GM23338 (cell line): ENCODE measurements around the gene PLAAT1. TPM values are rescaled to one million over a fixed set of nuclear protein-coding genes. Genes with fewer than 3 reads are reported as not detected.

ENCODE experiments used
- ATAC-seq: fragments of 200-7000 bp; cut with Tn5 transposase; 3 replicates; pipeline ENCODE4 v1.9.1; 2020
- DNase-seq: peaks from one replicate; pipeline ENCODE4 v3.0.0-alpha.2; 2015; ENCODE audit warnings: low spot score
- H2AFZ ChIP-seq: fragments of 200-600 bp; sonication (generic); 2 replicates; pipeline ENCODE4 v1.8.0; 2016; ENCODE audit warnings: antibody characterized with exemption, mild to moderate bottlenecking, moderate library complexity
- H3F3A ChIP-seq: fragments of 200-600 bp; sonication (generic); replicated peaks from 2 replicates; pipeline ENCODE4 v1.8.0; 2017; ENCODE audit warnings: antibody characterized with exemption, mixed run types, low read depth
- H3K27ac ChIP-seq: fragments of 200-600 bp; sonication (generic); 2 replicates; pipeline ENCODE4 v1.6.1; 2016; ENCODE audit warnings: low read depth
- H3K27me3 ChIP-seq: fragments of 200-600 bp; sonication (generic); 2 replicates; pipeline ENCODE4 v1.8.0; 2016; ENCODE audit warnings: mild to moderate bottlenecking, mixed run types, moderate library complexity; ENCODE audit not compliant: insufficient read depth
- H3K36me3 ChIP-seq: fragments of 200-600 bp; sonication (generic); 2 replicates; pipeline ENCODE4 v1.8.0; 2016; ENCODE audit warnings: mild to moderate bottlenecking; ENCODE audit not compliant: insufficient read depth
- H3K4me1 ChIP-seq: fragments of 200-600 bp; sonication (generic); 2 replicates; pipeline ENCODE4 v1.8.0; 2016; ENCODE audit warnings: mild to moderate bottlenecking, moderate library complexity; ENCODE audit not compliant: insufficient read depth
- H3K4me2 ChIP-seq: fragments of 200-600 bp; sonication (generic); 2 replicates; pipeline ENCODE4 v1.7.1; 2017; ENCODE audit warnings: mixed run types
- H3K4me3 ChIP-seq: fragments of 200-600 bp; sonication (generic); 2 replicates; pipeline ENCODE4 v1.6.1; 2016; ENCODE audit warnings: mixed run types
- H3K79me2 ChIP-seq: fragments of 200-600 bp; sonication (generic); replicated peaks from 2 replicates; pipeline ENCODE4 v1.8.0; 2017; ENCODE audit warnings: mild to moderate bottlenecking; ENCODE audit not compliant: insufficient read depth
- H3K9me2 ChIP-seq: fragments of 200-600 bp; sonication (generic); 2 replicates; pipeline ENCODE4 v1.8.0; 2017; ENCODE audit not compliant: insufficient read depth
- H4K20me1 ChIP-seq: fragments of 200-600 bp; sonication (generic); replicated peaks from 2 replicates; pipeline ENCODE4 v1.8.0; 2017; ENCODE audit warnings: mild to moderate bottlenecking; ENCODE audit not compliant: insufficient read depth
- H3K27ac Mint-ChIP-seq: 2 replicates; pipeline ENCODE4 v1.8.0; 2020; ENCODE audit warnings: inconsistent platforms, mild to moderate bottlenecking, moderate library complexity, mixed read lengths
- H3K27me3 Mint-ChIP-seq: 3 replicates; pipeline ENCODE4 v1.8.0; 2022; ENCODE audit warnings: low read depth, mild to moderate bottlenecking, moderate library complexity, mixed read lengths, inconsistent platforms; ENCODE audit not compliant: insufficient read depth, poor library complexity
- H3K36me3 Mint-ChIP-seq: 3 replicates; pipeline ENCODE4 v1.8.0; 2021; ENCODE audit warnings: low read depth, mild to moderate bottlenecking, inconsistent platforms, moderate library complexity, mixed read lengths
- H3K4me1 Mint-ChIP-seq: 3 replicates; pipeline ENCODE4 v1.8.0; 2020; ENCODE audit warnings: mild to moderate bottlenecking, inconsistent platforms, mixed read lengths
- H3K4me3 Mint-ChIP-seq: 3 replicates; pipeline ENCODE4 v1.8.0; 2021; ENCODE audit warnings: moderate library complexity, mild to moderate bottlenecking, inconsistent platforms, mixed read lengths
- H3K9me3 Mint-ChIP-seq: 3 replicates; pipeline ENCODE4 v1.8.0; 2020; ENCODE audit warnings: moderate library complexity, mild to moderate bottlenecking, inconsistent platforms, mixed read lengths
- CREB1 ChIP-seq: fragments of 250-450 bp; sonication (Bioruptor Pico); IDR thresholded peaks from 2 replicates; pipeline ENCODE4 v1.5.0; 2020; ENCODE audit warnings: low read depth, mild to moderate bottlenecking, moderate library complexity
- EZH2 ChIP-seq: fragments of 200-600 bp; sonication (generic); IDR thresholded peaks from one replicate; pipeline ENCODE4 v1.8.0; 2017; ENCODE audit warnings: antibody characterized with exemption, mild to moderate bottlenecking, low read depth; ENCODE audit not compliant: unreplicated experiment
- EZH2phosphoT487 ChIP-seq: fragments of 200-600 bp; sonication (generic); IDR thresholded peaks from one replicate; pipeline ENCODE4 v1.8.1; 2018; ENCODE audit warnings: antibody characterized with exemption; ENCODE audit not compliant: unreplicated experiment
- JUNB ChIP-seq: IDR thresholded peaks from one replicate; pipeline ENCODE4 v1.6.1; 2016; ENCODE audit warnings: antibody characterized with exemption; ENCODE audit not compliant: unreplicated experiment
- NANOG ChIP-seq: IDR thresholded peaks from 2 replicates; pipeline ENCODE4 v1.6.1; 2016; ENCODE audit warnings: antibody characterized with exemption, borderline replicate concordance
- POLR2AphosphoS5 ChIP-seq: IDR thresholded peaks from 2 replicates; pipeline ENCODE4 v1.6.1; 2016; ENCODE audit warnings: antibody characterized with exemption, low read depth
- STAT1 ChIP-seq: IDR thresholded peaks from one replicate; pipeline ENCODE4 v1.6.1; 2016; ENCODE audit warnings: antibody characterized with exemption; ENCODE audit not compliant: unreplicated experiment
- ZNF114 ChIP-seq: fragments of 250-450 bp; sonication (Bioruptor Pico); IDR thresholded peaks from 2 replicates; pipeline ENCODE4 v1.5.0; 2020; ENCODE audit warnings: mild to moderate bottlenecking, moderate library complexity
- ZNF331 ChIP-seq: fragments of 250-450 bp; sonication (Bioruptor Pico); IDR thresholded peaks from 2 replicates; pipeline ENCODE4 v1.5.0; 2020; ENCODE audit warnings: low read depth, mild to moderate bottlenecking, moderate library complexity
- ZNF462 ChIP-seq: fragments of 250-450 bp; sonication (Bioruptor Pico); IDR thresholded peaks from 2 replicates; pipeline ENCODE4 v1.5.0; 2020; ENCODE audit warnings: mild to moderate bottlenecking, moderate library complexity
- polyA plus RNA-seq: library from polyadenylated mRNA; unstranded; fragments of >200 nt; fragmentation: Nextera tagmentation; extraction: Ambion mirVana; gene quantifications from 2 replicates; pipeline ENCODE4 v1.2.1, GENCODE V29; 2016
- total RNA-seq: library from RNA; depleted of rRNA; stranded (reverse); fragments of >200 nt; shearing (Covaris generic); gene quantifications from 2 replicates; pipeline ENCODE4 v1.2.3, GENCODE V29; 2014

Gene PLAAT1
- total and polyA plus RNA-seq, 2 experiments from 2014 or later: 5.4 to 6.7 TPM

DNA sequence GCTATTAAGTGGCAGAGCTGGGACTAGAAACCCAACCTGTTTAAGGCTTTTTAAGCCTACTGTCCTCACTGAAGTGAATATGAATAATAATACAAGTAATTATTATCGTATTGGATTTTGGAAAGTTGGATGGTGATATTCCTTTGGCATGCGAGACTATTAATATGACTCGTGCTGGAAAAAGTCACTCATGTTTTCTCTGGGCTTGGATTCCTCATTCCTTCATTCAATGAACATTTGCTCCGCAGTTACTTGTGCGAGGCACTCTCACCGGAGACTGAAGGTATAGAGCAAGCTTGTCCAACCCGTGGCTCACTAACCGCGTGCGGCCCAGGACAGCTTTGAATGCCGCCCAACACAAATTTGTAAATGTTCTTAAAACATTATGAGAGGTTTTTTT lies 694 bp downstream of the PLAAT1 start (continued):
- TF ChIP-seq ZNF462 (CRISPR knock-in tag) (no peak), EZH2phosphoT487 (no peak)

DNA sequence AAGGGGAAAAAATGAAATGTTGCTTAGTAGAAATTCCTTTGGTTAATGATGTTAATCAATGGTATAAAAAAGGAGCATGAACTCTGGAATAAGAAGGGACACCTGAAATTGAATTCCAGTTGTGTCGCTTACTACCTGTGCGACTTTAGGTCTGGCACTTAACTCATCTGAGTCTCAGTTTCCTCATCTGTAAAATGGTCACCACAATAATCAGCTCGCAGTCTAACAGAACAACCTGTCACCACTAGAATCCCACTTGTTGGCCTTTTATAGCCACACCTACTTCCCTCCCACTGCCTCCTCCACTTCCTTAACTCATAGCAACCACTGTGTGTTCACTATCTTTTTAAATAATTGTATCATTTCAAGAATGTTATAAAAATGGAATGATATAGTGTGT lies 2.5 kb downstream of the PLAAT1 start:
- Mint-ChIP-seq H3K27ac (no peak overlapping the region), H3K4me3 (no peak overlapping the region), H3K27me3 (peaks cover 3% of the 10 kb centered on the region), H3K36me3 (peaks cover 24% of the 10 kb centered on the region), H3K9me3 (peaks cover 19% of the 10 kb centered on the region), H3K4me1 (peaks cover 13% of the 10 kb centered on the region)
- H4K20me1 ChIP-seq: no peaks in the 10 kb centered on the region
- H3K9me2 ChIP-seq: no peaks in the 10 kb centered on the region
- no peak overlapping the region for H3K27ac ChIP-seq
- H3K4me1 ChIP-seq: no peaks in the 10 kb centered on the region; the same call in 1 of the 2 replicates
- H3K27me3 ChIP-seq: peaks cover 14% of the 10 kb centered on the region
- no peak overlapping the region for H2AFZ ChIP-seq
- no peak for DNase-seq
- H3K36me3 ChIP-seq: peaks cover 13% of the 10 kb centered on the region
- H3F3A ChIP-seq: no peaks in the 10 kb centered on the region
- H3K79me2 ChIP-seq: 0 out of 2 replicates have a peak, but pooled peaks cover 8% of the 10 kb centered on the region
- H3K4me3 ChIP-seq: no peak overlapping the region
- H3K4me2 ChIP-seq: no peak overlapping the region
- ATAC-seq: no peak
- TF ChIP-seq EZH2 (no peak), EZH2phosphoT487 (no peak), ZNF462 (CRISPR knock-in tag) (no peak), CREB1 (CRISPR knock-in tag) (no peak), NANOG (no peak), ZNF114 (CRISPR knock-in tag) (no peak), STAT1 (no peak), JUNB (no peak), POLR2AphosphoS5 (no peak), ZNF331 (CRISPR knock-in tag) (no peak)
